CD14-positive monocyte (primary cell): Measurements from ENCODE around the gene GOLM1. TPM values are rescaled to one million over a fixed set of nuclear protein-coding genes. Genes with fewer than 3 reads are reported as not detected.
A peak's percentile ranks its signal among the peaks of the same experiment; 100 is the strongest.

Experiments used
- DNase-seq, 3 donors: peaks; one replicate each; pipeline ENCODE4 v3.0.0-alpha.2; 2011 to 2022
- H2AFZ ChIP-seq: 2 replicates; pipeline ENCODE4 v1.6.0; 2012; ENCODE audit warnings: mild to moderate bottlenecking, low read depth, low read length, inconsistent platforms; ENCODE audit not compliant: insufficient read depth, poor library complexity, severe bottlenecking
- H3K27ac ChIP-seq, 2 donors: 1 replicate in 1 of 2; 2 replicates in 1 of 2; pipeline ENCODE4 v1.5.1; 2012 to 2013; ENCODE audit warnings: low read length in 2 of 2, control low read depth in 1 of 2, inconsistent platforms in 1 of 2, low read depth in 1 of 2, mild to moderate bottlenecking in 1 of 2
- H3K27me3 ChIP-seq, 2 donors: one replicate each; pipeline versions ENCODE4 v1.6.0 to v1.6.1; 2011 to 2013; ENCODE audit warnings: low read length in 2 of 2; ENCODE audit not compliant: control insufficient read depth in 2 of 2, insufficient read depth in 2 of 2
- H3K36me3 ChIP-seq, 2 donors: replicated peaks in 1 of 2; 1 replicate in 1 of 2; 2 replicates in 1 of 2; pipeline versions ENCODE4 v1.5.1 to v1.6.1; 2012 to 2013; ENCODE audit warnings: low read length in 2 of 2, control low read depth in 1 of 2, inconsistent platforms in 1 of 2, mild to moderate bottlenecking in 1 of 2; ENCODE audit not compliant: insufficient read depth in 2 of 2, control insufficient read depth in 1 of 2
- H3K4me1 ChIP-seq, 2 donors: 1 replicate in 1 of 2; 2 replicates in 1 of 2; pipeline versions ENCODE4 v1.5.1 to v1.6.1; 2012 to 2013; ENCODE audit warnings: low read length in 2 of 2, control low read depth in 1 of 2, inconsistent platforms in 1 of 2, mild to moderate bottlenecking in 1 of 2, moderate library complexity in 1 of 2; ENCODE audit not compliant: insufficient read depth in 2 of 2, control insufficient read depth in 1 of 2
- H3K4me2 ChIP-seq: replicated peaks from 2 replicates; pipeline ENCODE3; 2012; ENCODE audit warnings: low read length, moderate library complexity, mild to moderate bottlenecking; ENCODE audit not compliant: poor library complexity, severe bottlenecking; ENCODE audit errors: extremely low read depth
- H3K4me3 ChIP-seq, 3 experiments: fragments of 200-600 bp in 1 of 3; sonication (generic) in 1 of 3; replicated peaks in 1 of 3; 1 replicate in 2 of 3; 2 replicates in 1 of 3; pipeline ENCODE4 v1.5.1; 2011 to 2013; ENCODE audit warnings: low read length in 3 of 3, mild to moderate bottlenecking in 3 of 3, control low read depth in 2 of 3, low read depth in 2 of 3, inconsistent platforms in 1 of 3, moderate library complexity in 1 of 3
- H3K79me2 ChIP-seq: 2 replicates; pipeline ENCODE4 v1.6.0; 2012; ENCODE audit warnings: mild to moderate bottlenecking, control low read depth, inconsistent platforms, low read length, moderate library complexity; ENCODE audit not compliant: insufficient read depth
- H3K9ac ChIP-seq: 2 replicates; pipeline ENCODE4 v1.6.0; 2017; ENCODE audit warnings: low read length, mild to moderate bottlenecking; ENCODE audit not compliant: insufficient read depth, poor library complexity, severe bottlenecking
- H3K9me3 ChIP-seq, 2 donors: replicated peaks in 1 of 2; 1 replicate in 1 of 2; 2 replicates in 1 of 2; pipeline versions ENCODE4 v1.5.1 to v1.6.1; 2012 to 2013; ENCODE audit warnings: low read length in 2 of 2, control low read depth in 1 of 2; ENCODE audit not compliant: control insufficient read depth in 1 of 2, insufficient read depth in 1 of 2
- H4K20me1 ChIP-seq: 2 replicates; pipeline ENCODE4 v1.6.0; 2012; ENCODE audit warnings: mild to moderate bottlenecking, low read length, control low read depth, moderate library complexity; ENCODE audit not compliant: insufficient read depth
- H3K27ac Mint-ChIP-seq, 7 donors: one replicate each; pipeline ENCODE4 v1.8.0; 2020; ENCODE audit warnings: mild to moderate bottlenecking in 7 of 7, mixed read lengths in 7 of 7, moderate library complexity in 6 of 7, inconsistent platforms in 2 of 7
- H3K27me3 Mint-ChIP-seq, 3 donors: one replicate each; pipeline ENCODE4 v1.8.0; 2021 to 2022; ENCODE audit warnings: low read depth in 3 of 3, mild to moderate bottlenecking in 3 of 3, mixed read lengths in 3 of 3, moderate library complexity in 3 of 3, inconsistent platforms in 1 of 3
- H3K36me3 Mint-ChIP-seq, 2 donors: one replicate each; pipeline ENCODE4 v1.8.0; 2020; ENCODE audit warnings: mixed read lengths in 2 of 2, inconsistent platforms in 1 of 2, mild to moderate bottlenecking in 1 of 2
- H3K4me1 Mint-ChIP-seq: one replicate; pipeline ENCODE4 v1.8.0; 2020; ENCODE audit warnings: mild to moderate bottlenecking, mixed read lengths
- H3K4me3 Mint-ChIP-seq, 2 donors: one replicate each; pipeline ENCODE4 v1.8.0; 2020; ENCODE audit warnings: mild to moderate bottlenecking in 2 of 2, mixed read lengths in 2 of 2, moderate library complexity in 1 of 2
- H3K9me3 Mint-ChIP-seq, 7 donors: one replicate each; pipeline ENCODE4 v1.8.0; 2020 to 2022; ENCODE audit warnings: mixed read lengths in 7 of 7, mild to moderate bottlenecking in 6 of 7, moderate library complexity in 6 of 7, inconsistent platforms in 2 of 7
- CTCF ChIP-seq: fragments of 200-600 bp; IDR thresholded peaks from one replicate; pipeline ENCODE4 v1.8.0; 2022; ENCODE audit warnings: antibody characterized with exemption, mild to moderate bottlenecking
- WGBS: methylation state at CpG from one replicate; pipeline ENCODE4 v1.1.5; 2013; ENCODE audit warnings: missing lambda C conversion rate; ENCODE audit not compliant: insufficient coverage; 5-methylcytosine and 5-hydroxymethylcytosine counted together
- intact Hi-C, 2 donors: fragments of 100-400 bp; cut with micrococcal nuclease; formaldehyde crosslinking; loops; one replicate each; pipeline versions ENCODE4 v1.15.0 to v1.15.1; 2023
- polyA plus RNA-seq, 3 donors: library from polyadenylated mRNA; depleted of rRNA in 1 of 3; unstranded in 2 of 3; stranded (reverse) in 1 of 3; fragments of 300-500 nt in 2 of 3; fragments of >200 nt in 1 of 3; fragmentation: Illumina TruSeq in 2 of 3; gene quantifications; 1 replicate in 2 of 3; 2 replicates in 1 of 3; pipeline ENCODE4 v1.2.3, GENCODE V29; 2012 to 2021

The GOLM1 gene
- polyA plus RNA-seq, 3 donors: 10.4 to 27.5 (median 12.9) TPM

GRCh38 chr9:86061972-86062739 lies 37.2 kb downstream of the GOLM1 start:
- Histone ChIP-seq H3K79me2 (no peaks in the 10 kb centered on the region), H3K27ac (peak overlapping the region; percentile 16 to 73), H3K9me3 (no peaks in the 10 kb centered on the region), H4K20me1 (no peaks in the 10 kb centered on the region), H3K4me2 (peak overlapping the region; percentile 52), H3K4me1 (peaks cover 55 to 56% of the 10 kb centered on the region in 2 donors), H2AFZ (no peak overlapping the region), H3K9ac (no peak overlapping the region), H3K27me3 (no peaks in the 10 kb centered on the region), H3K36me3 (no peaks in the 10 kb centered on the region), H3K4me3 (peak overlapping the region in 1 of 3 experiments; percentile 49)
- Mint-ChIP-seq H3K27ac (peak overlapping the region in 2 of 7 donors; percentile 52 to 74), H3K9me3 (no peaks in the 10 kb centered on the region), H3K27me3 (no peaks in the 10 kb centered on the region), H3K36me3 (peaks cover 5 to 11% of the 10 kb centered on the region in 2 donors), H3K4me1 (peaks cover 72% of the 10 kb centered on the region), H3K4me3 (no peak overlapping the region)
- intact Hi-C loops: no loop called here
- TF ChIP-seq CTCF: no peak
- 71% methylated on average over 6 of the region's 11 CpGs for WGBS
- DNase-seq: no peak

- no peaks in the 10 kb centered on the region for H3K9me3 Mint-ChIP-seq
- Histone ChIP-seq H3K9ac (no peak overlapping the region), H3K79me2 (no peaks in the 10 kb centered on the region), H3K9me3 (no peaks in the 10 kb centered on the region), H3K27ac (no peak overlapping the region), H3K4me1 (peaks cover 24 to 27% of the 10 kb centered on the region in 2 donors), H3K4me3 (no peak overlapping the region), H3K27me3 (no peaks in the 10 kb centered on the region), H2AFZ (no peak overlapping the region), H3K4me2 (no peak overlapping the region), H3K36me3 (no peaks in the 10 kb centered on the region), H4K20me1 (no peaks in the 10 kb centered on the region)
- H3K36me3 Mint-ChIP-seq: peaks cover 6 to 11% of the 10 kb centered on the region in 2 donors
- H3K4me3 Mint-ChIP-seq: no peak overlapping the region
- intact Hi-C loops: no loop called here
- 97% methylated on average over 11 of the region's 13 CpGs for WGBS
- no peak for DNase-seq
- H3K27ac Mint-ChIP-seq: no peak overlapping the region
- peaks cover 0 to under 1% (median 0%) of the 10 kb centered on the region in 3 donors for H3K27me3 Mint-ChIP-seq
- peaks cover 28% of the 10 kb centered on the region for H3K4me1 Mint-ChIP-seq
- TF ChIP-seq CTCF: no peak
Observed at GRCh38 chr9:86057491-86057890, 41.9 kb downstream of the GOLM1 start.
